PC-9 (cell line): ENCODE results near the gene DAB1. TPM values are rescaled to one million over a fixed set of nuclear protein-coding genes. Genes with fewer than 3 reads are reported as not detected.
A peak's percentile ranks its signal among the peaks of the same experiment; 100 is the strongest.

Experiments
- BruUV-seq: library from RNA; stranded (reverse); fragments of 400-500 nt; replicated peaks from 2 replicates; lab custom pipeline; 2021; lab: Mats Ljungman, UMichigan
- CTCF ChIA-PET: fragments of 300-600 bp; sonication (Branson Sonifier 250); formaldehyde crosslinking; loops from one replicate; lab custom pipeline; 2022; ENCODE audit warnings: antibody characterized with exemption; lab: Charles Lee
- POLR2A ChIA-PET: fragments of 300-600 bp; sonication (Branson Sonifier 250); formaldehyde crosslinking; loops from one replicate; lab custom pipeline; 2022; ENCODE audit warnings: antibody characterized with exemption; ENCODE audit not compliant: unreplicated experiment; lab: Charles Lee
- DNase-seq, 2 experiments: peaks; one replicate each; pipeline versions ENCODE4 v3.0.0 to v3.0.0-alpha.2; 2015 to 2022; ENCODE audit warnings: mixed read lengths in 1 of 2
- H2AFZ ChIP-seq: fragments of 200-600 bp; sonication (generic); 2 replicates; pipeline ENCODE4 v1.8.1; 2017; ENCODE audit warnings: antibody characterized with exemption
- H3F3A ChIP-seq: fragments of 200-600 bp; sonication (generic); 2 replicates; pipeline ENCODE4 v1.8.1; 2017; ENCODE audit warnings: antibody characterized with exemption, mild to moderate bottlenecking, low read depth; ENCODE audit not compliant: insufficient read depth
- H3K27ac ChIP-seq: fragments of 200-600 bp; sonication (generic); 2 replicates; pipeline ENCODE4 v1.6.1; 2016; ENCODE audit warnings: mixed run types
- H3K27me3 ChIP-seq: fragments of 200-600 bp; sonication (generic); 2 replicates; pipeline ENCODE4 v1.6.1; 2016; ENCODE audit warnings: low read depth, mixed run types; ENCODE audit not compliant: insufficient read depth
- H3K36me3 ChIP-seq: fragments of 200-600 bp; sonication (generic); 2 replicates; pipeline ENCODE4 v1.6.1; 2016; ENCODE audit warnings: low read depth, mixed run types
- H3K4me1 ChIP-seq: fragments of 200-600 bp; sonication (generic); replicated peaks from 2 replicates; pipeline ENCODE4 v1.6.1; 2016; ENCODE audit warnings: mixed run types; ENCODE audit not compliant: insufficient read depth
- H3K4me2 ChIP-seq: fragments of 200-600 bp; sonication (generic); 2 replicates; pipeline ENCODE4 v1.6.1; 2017; ENCODE audit warnings: mixed run types
- H3K4me3 ChIP-seq: fragments of 200-600 bp; sonication (generic); 2 replicates; pipeline ENCODE4 v1.6.1; 2016; ENCODE audit warnings: mixed run types
- H3K79me2 ChIP-seq: fragments of 200-600 bp; sonication (generic); 2 replicates; pipeline ENCODE4 v1.6.1; 2017; ENCODE audit warnings: low read depth, mixed run types
- H3K9me2 ChIP-seq: fragments of 200-600 bp; sonication (generic); 2 replicates; pipeline ENCODE4 v1.8.1; 2017; ENCODE audit warnings: mild to moderate bottlenecking; ENCODE audit not compliant: insufficient read depth
- H3K9me3 ChIP-seq: fragments of 200-600 bp; sonication (generic); 2 replicates; pipeline ENCODE4 v1.8.1; 2016; ENCODE audit warnings: low read depth; ENCODE audit not compliant: insufficient read depth
- H4K20me1 ChIP-seq: fragments of 200-600 bp; sonication (generic); 2 replicates; pipeline ENCODE4 v1.8.1; 2017; ENCODE audit not compliant: insufficient read depth
- EZH2 ChIP-seq: fragments of 200-600 bp; sonication (generic); IDR thresholded peaks from 2 replicates; pipeline ENCODE4 v1.8.0; 2017; ENCODE audit warnings: antibody characterized with exemption, low read depth
- intact Hi-C: fragments of 100-400 bp; cut with micrococcal nuclease; formaldehyde crosslinking; loops from one replicate; pipeline ENCODE4 v1.10.0; 2022; ENCODE audit not compliant: unreplicated experiment
- total RNA-seq: library from RNA; stranded (reverse); gene quantifications from 2 replicates; pipeline ENCODE4 v1.2.3, GENCODE V29; 2021
- TF ChIP-seq, protein P1 (sequence below): fragments of 200-600 bp; sonication (generic); conservative IDR thresholded peaks from 2 replicates; pipeline ENCODE4 v1.6.1; 2017; ENCODE audit warnings: mixed run types, antibody characterized with exemption, mild to moderate bottlenecking, moderate library complexity

DAB1 gene
- total RNA-seq, 1 experiment from 2014 or later = not detected

DNA sequence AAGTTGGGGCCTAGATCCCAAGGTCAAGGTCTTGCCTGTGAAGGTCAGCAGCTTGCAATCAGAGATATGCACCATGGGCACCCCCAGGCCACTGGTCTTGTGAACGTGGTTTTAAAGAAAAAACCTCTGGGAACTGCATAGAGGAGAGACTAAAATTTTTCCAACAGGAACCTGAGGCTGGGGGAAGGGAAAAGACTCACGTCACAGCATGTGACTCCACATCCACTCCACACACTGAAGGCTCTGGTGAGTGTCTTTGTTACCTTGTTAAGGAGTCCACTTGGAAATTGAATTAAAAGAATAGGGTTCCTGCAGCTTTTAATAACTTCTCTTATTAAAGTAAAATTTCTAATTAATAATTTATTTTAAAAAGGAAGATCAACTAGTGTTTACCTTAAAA, 224.9 kb downstream of the DAB1 start:
- Histone ChIP-seq H3F3A (no peaks in the 10 kb centered on the region), H3K9me2 (no peaks in the 10 kb centered on the region), H3K9me3 (no peaks in the 10 kb centered on the region), H3K79me2 (no peaks in the 10 kb centered on the region), H3K4me3 (no peak overlapping the region), H2AFZ (no peak overlapping the region), H3K27ac (no peak overlapping the region), H3K4me2 (no peak overlapping the region), H3K4me1 (no peaks in the 10 kb centered on the region), H4K20me1 (no peaks in the 10 kb centered on the region; the same call in 1 of the 2 replicates), H3K27me3 (peaks cover 6% of the 10 kb centered on the region; the same call in 1 of the 2 replicates), H3K36me3 (no peaks in the 10 kb centered on the region)
- ChIA-PET POLR2A (no interaction called here), CTCF (no interaction called here)
- intact Hi-C loops = no loop called here
- no peak for DNase-seq
- TF ChIP-seq, protein P1, sequence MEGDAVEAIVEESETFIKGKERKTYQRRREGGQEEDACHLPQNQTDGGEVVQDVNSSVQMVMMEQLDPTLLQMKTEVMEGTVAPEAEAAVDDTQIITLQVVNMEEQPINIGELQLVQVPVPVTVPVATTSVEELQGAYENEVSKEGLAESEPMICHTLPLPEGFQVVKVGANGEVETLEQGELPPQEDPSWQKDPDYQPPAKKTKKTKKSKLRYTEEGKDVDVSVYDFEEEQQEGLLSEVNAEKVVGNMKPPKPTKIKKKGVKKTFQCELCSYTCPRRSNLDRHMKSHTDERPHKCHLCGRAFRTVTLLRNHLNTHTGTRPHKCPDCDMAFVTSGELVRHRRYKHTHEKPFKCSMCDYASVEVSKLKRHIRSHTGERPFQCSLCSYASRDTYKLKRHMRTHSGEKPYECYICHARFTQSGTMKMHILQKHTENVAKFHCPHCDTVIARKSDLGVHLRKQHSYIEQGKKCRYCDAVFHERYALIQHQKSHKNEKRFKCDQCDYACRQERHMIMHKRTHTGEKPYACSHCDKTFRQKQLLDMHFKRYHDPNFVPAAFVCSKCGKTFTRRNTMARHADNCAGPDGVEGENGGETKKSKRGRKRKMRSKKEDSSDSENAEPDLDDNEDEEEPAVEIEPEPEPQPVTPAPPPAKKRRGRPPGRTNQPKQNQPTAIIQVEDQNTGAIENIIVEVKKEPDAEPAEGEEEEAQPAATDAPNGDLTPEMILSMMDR = no peak
- TF ChIP-seq EZH2 = no peak
- no TSS peak for BruUV-seq

DNA sequence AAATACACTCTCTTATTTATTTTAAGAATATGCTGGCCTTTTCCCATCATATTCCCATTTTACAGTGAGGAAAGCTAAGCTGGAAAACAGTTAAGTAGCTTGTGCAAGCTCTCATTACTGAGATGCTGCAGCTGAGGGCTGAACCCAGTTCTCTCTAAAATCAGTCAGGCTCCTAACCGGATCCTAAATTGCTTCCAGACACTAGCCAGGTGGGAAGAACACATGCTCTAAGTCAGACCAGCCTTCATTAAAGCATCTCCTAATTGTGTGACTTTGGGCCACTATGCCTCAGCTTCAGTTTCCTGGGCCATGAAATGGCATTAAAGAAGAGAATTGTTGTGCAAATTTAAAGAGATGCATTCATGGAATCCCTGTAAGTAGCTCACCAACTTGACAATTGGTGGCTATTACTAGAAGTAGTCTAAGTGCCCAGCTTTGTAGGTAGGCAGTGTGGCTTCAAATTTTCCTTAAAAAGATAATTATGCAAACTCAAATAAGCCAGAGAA, 228.4 kb downstream of the DAB1 start:
- no peak overlapping the region for H3K4me2 ChIP-seq
- H3K27ac ChIP-seq = no peak overlapping the region
- intact Hi-C loops = no loop called here
- no peak overlapping the region for H3K4me3 ChIP-seq
- no peaks in the 10 kb centered on the region for H3K9me2 ChIP-seq
- no peaks in the 10 kb centered on the region for H3K36me3 ChIP-seq
- no peaks in the 10 kb centered on the region for H3K9me3 ChIP-seq
- peaks cover 9% of the 10 kb centered on the region; the same call in 1 of the 2 replicates for H3K27me3 ChIP-seq
- BruUV-seq = no TSS peak
- DNase-seq = no peak
- H3K4me1 ChIP-seq = no peaks in the 10 kb centered on the region
- no peak overlapping the region for H2AFZ ChIP-seq
- no peaks in the 10 kb centered on the region; the same call in 1 of the 2 replicates for H4K20me1 ChIP-seq
- H3K79me2 ChIP-seq = no peaks in the 10 kb centered on the region
- ChIA-PET POLR2A (no interaction called here), CTCF (no interaction called here)
- no peaks in the 10 kb centered on the region for H3F3A ChIP-seq
- TF ChIP-seq, protein P1 = no peak
- no peak for TF ChIP-seq EZH2

DNA sequence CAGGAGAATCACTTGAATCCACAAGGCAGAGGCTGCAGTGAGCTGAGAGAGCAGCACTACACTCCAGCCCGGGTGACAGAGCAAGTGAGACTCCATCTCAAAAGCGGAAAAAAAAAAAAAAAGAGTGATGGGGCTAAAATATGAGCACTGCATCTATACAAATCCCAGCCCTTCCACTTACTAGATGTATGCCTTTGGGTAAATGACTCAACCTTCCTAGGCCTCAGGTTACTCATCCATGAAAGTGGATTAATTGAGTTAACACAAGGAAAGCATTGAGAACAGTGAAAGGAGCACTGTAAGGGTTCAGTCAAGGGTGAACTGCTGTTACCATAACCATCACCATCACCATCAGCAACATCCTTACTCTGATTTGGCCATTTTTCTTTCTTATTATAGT, 231.6 kb downstream of the DAB1 start:
- no peak overlapping the region for H3K4me2 ChIP-seq
- no peak overlapping the region for H2AFZ ChIP-seq
- CTCF ChIA-PET = no interaction called here
- peak in 1 of 2 experiments; percentile 40 for DNase-seq
- no peaks in the 10 kb centered on the region; the same call in 1 of the 2 replicates for H4K20me1 ChIP-seq
- POLR2A ChIA-PET = no interaction called here
- no peak overlapping the region for H3K27ac ChIP-seq
- TF ChIP-seq EZH2 = no peak
- TF ChIP-seq, protein P1 = no peak
- H3K4me1 ChIP-seq = no peaks in the 10 kb centered on the region
- intact Hi-C loops = no loop called here
- no peaks in the 10 kb centered on the region for H3F3A ChIP-seq
- no peaks in the 10 kb centered on the region for H3K9me2 ChIP-seq
- H3K4me3 ChIP-seq = no peak overlapping the region
- H3K9me3 ChIP-seq = no peaks in the 10 kb centered on the region
- no TSS peak for BruUV-seq
- H3K36me3 ChIP-seq = no peaks in the 10 kb centered on the region
- no peaks in the 10 kb centered on the region for H3K79me2 ChIP-seq
- peaks cover 9% of the 10 kb centered on the region; the same call in 1 of the 2 replicates for H3K27me3 ChIP-seq
